Testis (tissue), 3 donors: Measurements from ENCODE around the gene GRN. TPM values are rescaled to one million over a fixed set of nuclear protein-coding genes. Genes with fewer than 3 reads are reported as not detected.

Source experiments
- DNase-seq: peaks from one replicate; pipeline ENCODE4 v3.0.0-alpha.2; 2019
- H3K27ac ChIP-seq, 2 donors: fragments of 200-600 bp; sonication (generic); one replicate each; pipeline ENCODE4 v1.5.1; 2019
- H3K27me3 ChIP-seq: fragments of 200-600 bp; sonication (generic); one replicate; pipeline ENCODE4 v1.5.1; 2019
- H3K36me3 ChIP-seq: fragments of 200-600 bp; sonication (generic); one replicate; pipeline ENCODE4 v1.5.1; 2017; ENCODE audit warnings: low read depth; ENCODE audit errors: missing control alignments
- H3K4me1 ChIP-seq: fragments of 200-600 bp; sonication (generic); one replicate; pipeline ENCODE4 v1.5.1; 2019
- H3K4me3 ChIP-seq, 2 donors: fragments of 200-600 bp; sonication (generic); one replicate each; pipeline ENCODE4 v1.5.1; 2017 to 2019
- H3K9me3 ChIP-seq: fragments of 200-600 bp; sonication (generic); one replicate; pipeline ENCODE4 v1.5.1; 2017
- CTCF ChIP-seq, 3 experiments: fragments of 450-650 bp in 2 of 3; fragments of 200-600 bp in 1 of 3; sonication (generic) in 1 of 3; IDR thresholded peaks; one replicate each; pipeline ENCODE4 v1.5.1; 2016 to 2019; ENCODE audit warnings: antibody characterized with exemption in 3 of 3, mild to moderate bottlenecking in 2 of 3, moderate library complexity in 1 of 3
- POLR2A ChIP-seq: fragments of 450-650 bp; IDR thresholded peaks from one replicate; pipeline ENCODE4 v1.6.1; 2017; ENCODE audit warnings: antibody characterized with exemption, mild to moderate bottlenecking, moderate library complexity
- WGBS, 2 donors: methylation state at CpG; one replicate each; pipeline ENCODE4 v1.1.5; 2018; 5-methylcytosine and 5-hydroxymethylcytosine counted together
- intact Hi-C: fragments of 100-400 bp; cut with DNase I; formaldehyde crosslinking; loops from one replicate; pipeline ENCODE4 v1.15.1; 2023; ENCODE audit warnings: low total_unique reads
- polyA plus RNA-seq: library from polyadenylated mRNA; stranded (reverse); fragments of 350-450 nt; fragmentation: Illumina TruSeq; extraction: RNeasy Lipid Tissue Mini Kit (QIAGEN cat#74804); gene quantifications from one replicate; pipeline ENCODE4 v1.2.3, GENCODE V29; 2014; ENCODE audit warnings: low read depth, low replicate concordance; ENCODE audit not compliant: insufficient read depth
- total RNA-seq, 2 donors: library from RNA; depleted of rRNA; stranded (reverse); fragments of >200 nt; gene quantifications; one replicate each; pipeline ENCODE4 v1.2.3, GENCODE V29; 2016

The GRN gene
- total and polyA plus RNA-seq, 3 donors from 2014 or later = 161 to 489 (median 263) TPM

- no peaks in the 10 kb centered on the region for H3K27me3 ChIP-seq
- no peaks in the 10 kb centered on the region for H3K9me3 ChIP-seq
- DNase-seq = no peak
- H3K4me3 ChIP-seq = no peak overlapping the region
- intact Hi-C loops = no loop called here
- H3K4me1 ChIP-seq = peaks cover 19% of the 10 kb centered on the region
- H3K36me3 ChIP-seq = no peaks in the 10 kb centered on the region
- no peak overlapping the region for H3K27ac ChIP-seq
- TF ChIP-seq POLR2A (no peak), CTCF (IDR thresholded peaks at IDR 0.05) (no peak)
- 94 to 95% methylated on average over 7 to 9 of the region's 10 CpGs for WGBS, 2 donors
Measured at GRCh38 chr17:44379887-44380286, 34.8 kb downstream of the GRN start.

GRCh38 chr17:44380767-44381166 lies 35.7 kb downstream of the GRN start:
- no peak for DNase-seq
- H3K27me3 ChIP-seq = no peaks in the 10 kb centered on the region
- H3K9me3 ChIP-seq = no peaks in the 10 kb centered on the region
- H3K4me3 ChIP-seq = no peak overlapping the region
- intact Hi-C loops = no loop called here
- no peak overlapping the region for H3K27ac ChIP-seq
- TF ChIP-seq CTCF (IDR thresholded peaks at IDR 0.05) (no peak), POLR2A (no peak)
- H3K36me3 ChIP-seq = no peaks in the 10 kb centered on the region
- WGBS, 2 donors = 74 to 91% methylated on average over 4 to 9 of the region's 9 CpGs
- H3K4me1 ChIP-seq = peaks cover 16% of the 10 kb centered on the region

- TF ChIP-seq CTCF (IDR thresholded peaks at IDR 0.05) (no peak), POLR2A (no peak)
- intact Hi-C loops = no loop called here
- H3K9me3 ChIP-seq = no peaks in the 10 kb centered on the region
- WGBS, 2 donors = 87 to 91% methylated on average over 4 of the region's 4 CpGs
- H3K27ac ChIP-seq = no peak overlapping the region
- H3K4me3 ChIP-seq = no peak overlapping the region
- H3K36me3 ChIP-seq = no peaks in the 10 kb centered on the region
- no peaks in the 10 kb centered on the region for H3K27me3 ChIP-seq
- peaks cover 7% of the 10 kb centered on the region for H3K4me1 ChIP-seq
- DNase-seq = no peak
Measured at GRCh38 chr17:44381810-44382305, 36.8 kb downstream of the GRN start.

GRCh38 chr17:44382917-44383316 lies 37.8 kb downstream of the GRN start:
- DNase-seq = no peak
- TF ChIP-seq CTCF (IDR thresholded peaks at IDR 0.05) (no peak), POLR2A (no peak)

GRCh38 chr17:44383363-44383762 lies 38.3 kb downstream of the GRN start:
- intact Hi-C loops = no loop called here
- DNase-seq = no peak
- 76 to 87% methylated on average over 10 to 15 of the region's 15 CpGs for WGBS, 2 donors
- Histone ChIP-seq H3K4me3 (no peak overlapping the region), H3K9me3 (no peaks in the 10 kb centered on the region), H3K4me1 (peaks cover 7% of the 10 kb centered on the region), H3K27me3 (no peaks in the 10 kb centered on the region), H3K27ac (no peak overlapping the region), H3K36me3 (no peaks in the 10 kb centered on the region)
- TF ChIP-seq CTCF (IDR thresholded peaks at IDR 0.05) = no peak
- TF ChIP-seq POLR2A = no peak

More at GRCh38 chr17:44382917-44383316, 37.8 kb downstream of the GRN start:
- intact Hi-C loops = no loop called here
- Histone ChIP-seq H3K9me3 (no peaks in the 10 kb centered on the region), H3K27me3 (no peaks in the 10 kb centered on the region), H3K27ac (no peak overlapping the region), H3K4me1 (peaks cover 7% of the 10 kb centered on the region), H3K36me3 (no peaks in the 10 kb centered on the region), H3K4me3 (no peak overlapping the region)
- 94 to 95% methylated on average over 6 of the region's 6 CpGs for WGBS, 2 donors
